Hepatocyte (in vitro differentiated cells): Measurements from ENCODE around the gene ATP5MC2.

ENCODE experiments used
- EZH2 ChIP-seq: fragments of 200-600 bp; sonication (generic); IDR thresholded peaks from 2 replicates; pipeline ENCODE4 v1.6.1; 2016; ENCODE audit warnings: antibody characterized with exemption, mild to moderate bottlenecking, borderline replicate concordance
- EZH2phosphoT487 ChIP-seq: fragments of 200-600 bp; sonication (generic); IDR thresholded peaks from one replicate; pipeline ENCODE4 v1.6.1; 2018; ENCODE audit warnings: antibody characterized with exemption, mild to moderate bottlenecking, low read depth, moderate library complexity; ENCODE audit not compliant: unreplicated experiment, severe bottlenecking
- TF ChIP-seq, protein P1 (sequence below): fragments of 200-600 bp; sonication (generic); IDR thresholded peaks from 2 replicates; pipeline ENCODE4 v1.5.1; 2016; ENCODE audit warnings: antibody characterized with exemption, mild to moderate bottlenecking; ENCODE audit not compliant: poor library complexity

DNA sequence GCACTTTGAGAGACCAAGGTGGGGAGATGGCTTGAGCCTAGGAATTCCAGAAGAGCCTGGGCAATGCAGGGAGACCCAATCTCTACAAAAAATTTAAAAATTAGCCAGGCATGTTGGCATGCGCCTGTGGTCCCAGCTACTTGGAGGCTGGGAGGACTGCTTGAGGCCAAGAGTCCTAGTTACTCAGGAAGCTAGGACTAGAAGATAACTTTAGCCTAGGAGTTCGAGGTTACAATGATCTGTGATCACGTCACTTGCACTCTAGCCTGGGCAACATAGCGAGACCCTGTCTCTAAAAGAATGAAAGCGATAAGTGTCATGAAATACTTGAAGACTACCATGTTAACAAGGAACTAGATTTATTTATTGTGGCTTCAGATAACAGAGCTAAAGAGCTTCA lies 53.2 kb downstream of the ATP5MC2 start:
- TF ChIP-seq, protein P1, sequence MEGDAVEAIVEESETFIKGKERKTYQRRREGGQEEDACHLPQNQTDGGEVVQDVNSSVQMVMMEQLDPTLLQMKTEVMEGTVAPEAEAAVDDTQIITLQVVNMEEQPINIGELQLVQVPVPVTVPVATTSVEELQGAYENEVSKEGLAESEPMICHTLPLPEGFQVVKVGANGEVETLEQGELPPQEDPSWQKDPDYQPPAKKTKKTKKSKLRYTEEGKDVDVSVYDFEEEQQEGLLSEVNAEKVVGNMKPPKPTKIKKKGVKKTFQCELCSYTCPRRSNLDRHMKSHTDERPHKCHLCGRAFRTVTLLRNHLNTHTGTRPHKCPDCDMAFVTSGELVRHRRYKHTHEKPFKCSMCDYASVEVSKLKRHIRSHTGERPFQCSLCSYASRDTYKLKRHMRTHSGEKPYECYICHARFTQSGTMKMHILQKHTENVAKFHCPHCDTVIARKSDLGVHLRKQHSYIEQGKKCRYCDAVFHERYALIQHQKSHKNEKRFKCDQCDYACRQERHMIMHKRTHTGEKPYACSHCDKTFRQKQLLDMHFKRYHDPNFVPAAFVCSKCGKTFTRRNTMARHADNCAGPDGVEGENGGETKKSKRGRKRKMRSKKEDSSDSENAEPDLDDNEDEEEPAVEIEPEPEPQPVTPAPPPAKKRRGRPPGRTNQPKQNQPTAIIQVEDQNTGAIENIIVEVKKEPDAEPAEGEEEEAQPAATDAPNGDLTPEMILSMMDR: no peak
- no peak for TF ChIP-seq EZH2phosphoT487
- TF ChIP-seq EZH2: no peak
